Parathyroid adenoma (tissue), 2 donors: ENCODE results near the gene SLC22A17.

Source experiments
- H2AFZ ChIP-seq: fragments of 300-600 bp; sonication (generic); one replicate; pipeline ENCODE4 v1.7.0; 2017; ENCODE audit warnings: antibody characterized with exemption, mild to moderate bottlenecking
- H3K27ac ChIP-seq: fragments of 300-600 bp; sonication (generic); one replicate; pipeline ENCODE4 v1.7.0; 2017
- H3K27me3 ChIP-seq: fragments of 300-600 bp; sonication (generic); one replicate; pipeline ENCODE4 v1.7.0; 2017; ENCODE audit warnings: low read length; ENCODE audit not compliant: control insufficient read depth, insufficient read depth
- H3K36me3 ChIP-seq: fragments of 300-600 bp; sonication (generic); one replicate; pipeline ENCODE4 v1.7.0; 2017; ENCODE audit warnings: low read length; ENCODE audit not compliant: control insufficient read depth, insufficient read depth
- H3K4me1 ChIP-seq: fragments of 300-600 bp; sonication (generic); one replicate; pipeline ENCODE4 v1.7.0; 2017; ENCODE audit warnings: control low read depth
- H3K4me2 ChIP-seq: fragments of 300-600 bp; sonication (generic); one replicate; pipeline ENCODE4 v1.7.0; 2017; ENCODE audit warnings: low read length
- H3K4me3 ChIP-seq: fragments of 300-600 bp; sonication (generic); one replicate; pipeline ENCODE4 v1.7.0; 2017; ENCODE audit warnings: low read depth, low read length
- H3K79me2 ChIP-seq: fragments of 300-600 bp; sonication (generic); one replicate; pipeline ENCODE4 v1.7.0; 2017; ENCODE audit warnings: control low read depth
- H3K9ac ChIP-seq: fragments of 300-600 bp; sonication (generic); one replicate; pipeline ENCODE4 v1.7.0; 2017; ENCODE audit warnings: mild to moderate bottlenecking
- H3K9me3 ChIP-seq: fragments of 300-600 bp; sonication (generic); one replicate; pipeline ENCODE4 v1.7.0; 2017; ENCODE audit warnings: low read length; ENCODE audit not compliant: control insufficient read depth
- CTCF ChIP-seq: fragments of 300-600 bp; sonication (generic); IDR thresholded peaks from one replicate; pipeline ENCODE4 v1.7.0; 2017; ENCODE audit warnings: antibody characterized with exemption, mild to moderate bottlenecking
- donor health status: primary hyperparathyroidism.

The SLC22A17 gene

GRCh38 chr14:23371865-23372264 is 19.2 kb upstream of the SLC22A17 start:
- Histone ChIP-seq H3K4me2 (no peak overlapping the region), H3K79me2 (no peaks in the 10 kb centered on the region), H3K27ac (no peak overlapping the region), H3K36me3 (no peaks in the 10 kb centered on the region), H2AFZ (no peak overlapping the region), H3K9me3 (no peaks in the 10 kb centered on the region), H3K9ac (no peak overlapping the region), H3K4me1 (peaks cover 1% of the 10 kb centered on the region), H3K27me3 (no peaks in the 10 kb centered on the region), H3K4me3 (no peak overlapping the region)
- no peak for TF ChIP-seq CTCF

GRCh38 chr14:23370221-23370620 is 17.5 kb upstream of the SLC22A17 start:
- TF ChIP-seq CTCF: no peak
- H3K36me3 ChIP-seq: no peaks in the 10 kb centered on the region
- no peaks in the 10 kb centered on the region for H3K27me3 ChIP-seq
- no peak overlapping the region for H2AFZ ChIP-seq
- no peak overlapping the region for H3K4me3 ChIP-seq
- H3K79me2 ChIP-seq: no peaks in the 10 kb centered on the region
- H3K4me1 ChIP-seq: peaks cover 5% of the 10 kb centered on the region
- H3K9me3 ChIP-seq: no peaks in the 10 kb centered on the region
- no peak overlapping the region for H3K9ac ChIP-seq
- no peak overlapping the region for H3K4me2 ChIP-seq
- no peak overlapping the region for H3K27ac ChIP-seq

- no peak overlapping the region for H3K4me3 ChIP-seq
- H3K9ac ChIP-seq: peak overlapping the region; percentile 64
- no peaks in the 10 kb centered on the region for H3K9me3 ChIP-seq
- no peak for TF ChIP-seq CTCF
- H3K36me3 ChIP-seq: no peaks in the 10 kb centered on the region
- H3K79me2 ChIP-seq: peaks cover 11% of the 10 kb centered on the region
- peak overlapping the region; percentile 95 for H2AFZ ChIP-seq
- peak overlapping the region; percentile 98 for H3K27ac ChIP-seq
- H3K27me3 ChIP-seq: no peaks in the 10 kb centered on the region
- no peak overlapping the region for H3K4me2 ChIP-seq
- H3K4me1 ChIP-seq: peaks cover 11% of the 10 kb centered on the region
These were observed 13.8 kb upstream of the SLC22A17 start for GRCh38 chr14:23366426-23366921.

GRCh38 chr14:23365732-23366425 is 13.2 kb upstream of the SLC22A17 start:
- Histone ChIP-seq H3K79me2 (peaks cover 11% of the 10 kb centered on the region), H3K4me1 (peaks cover 11% of the 10 kb centered on the region), H3K36me3 (no peaks in the 10 kb centered on the region), H3K4me2 (no peak overlapping the region), H3K27ac (peak overlapping the region; percentile 98), H2AFZ (peak overlapping the region; percentile 95), H3K9me3 (no peaks in the 10 kb centered on the region), H3K4me3 (peak overlapping the region; percentile 11), H3K27me3 (no peaks in the 10 kb centered on the region), H3K9ac (peak overlapping the region; percentile 93)
- TF ChIP-seq CTCF: no peak
